K562 (cell line): ENCODE results near the gene FAM50A. TPM values are rescaled to one million over a fixed set of nuclear protein-coding genes. Genes with fewer than 3 reads are reported as not detected.

ENCODE experiments used
- NBN ChIP-seq: fragments of 450-650 bp; IDR thresholded peaks from 2 replicates; pipeline ENCODE4 v1.6.1; 2016; ENCODE audit warnings: low read depth, mild to moderate bottlenecking
- NCOR1 ChIP-seq: fragments of 450-650 bp; IDR thresholded peaks from 2 replicates; pipeline ENCODE4 v1.6.1; 2016; ENCODE audit warnings: mild to moderate bottlenecking, moderate library complexity
- NR2C2 ChIP-seq, 2 experiments: fragments of 200-800 bp in 1 of 2; sonication (Bioruptor generic) in 1 of 2; sonication (generic) in 1 of 2; formaldehyde crosslinking in 1 of 2; IDR thresholded peaks; 2 replicates each; pipeline versions ENCODE4 v1.6.1 to v1.8.0; 2016 to 2022; ENCODE audit warnings: mild to moderate bottlenecking in 1 of 2, missing compliant biosample characterization in 1 of 2, missing genetic modification characterization in 1 of 2, missing genetic modification reagents in 1 of 2
- PHF8 ChIP-seq: fragments of 200-600 bp; sonication (generic); IDR thresholded peaks from 2 replicates; pipeline ENCODE4 v1.6.1; 2012; ENCODE audit warnings: mixed run types, mild to moderate bottlenecking, inconsistent platforms, low read length, moderate library complexity, borderline replicate concordance
- POLR2H ChIP-seq: IDR thresholded peaks from 2 replicates; pipeline ENCODE4 v1.6.1; 2016; ENCODE audit warnings: missing genetic modification characterization, low read depth, mild to moderate bottlenecking, control low read depth, missing compliant biosample characterization, moderate library complexity
- RREB1 ChIP-seq: fragments of 250-450 bp; sonication (Bioruptor Pico); IDR thresholded peaks from 2 replicates; pipeline ENCODE4 v1.4.0; 2020
- ZNF766 ChIP-seq: fragments of 200-800 bp; sonication (Bioruptor generic); conservative IDR thresholded peaks from 2 replicates; pipeline ENCODE4 v1.6.1; 2016; ENCODE audit warnings: missing genetic modification characterization, missing compliant biosample characterization
- polyA plus RNA-seq, 8 experiments: library from polyadenylated mRNA; depleted of rRNA in 4 of 8; stranded (reverse) in 5 of 8; unstranded in 3 of 8; fragments of >200 nt; fragmentation: Nextera tagmentation in 2 of 8; fragmentation: Illumina TruSeq in 1 of 8; extraction: Ambion mirVana in 2 of 8; extraction: Trizol in 1 of 8; gene quantifications; 2 replicates each; pipeline versions ENCODE4 v1.2.1 to v1.2.3, GENCODE V29; 2011 to 2014; ENCODE audit warnings: inconsistent platforms in 1 of 8, missing spikeins in 1 of 8
- total RNA-seq, 7 experiments: library from RNA; depleted of rRNA in 6 of 7; stranded (reverse); fragments of >200 nt in 6 of 7; fragmentation: Illumina TruSeq in 2 of 7; extraction: Trizol in 2 of 7; gene quantifications; 2 replicates each; pipeline versions ENCODE4 v1.2.1 to v1.2.3, GENCODE V29; 2011 to 2021; ENCODE audit warnings: low replicate concordance in 1 of 7
- TF ChIP-seq, protein P1 (sequence below), 2 experiments: fragments of 450-650 bp; conservative IDR thresholded peaks; 2 replicates each; pipeline ENCODE4 v1.6.1; 2017; ENCODE audit warnings: mild to moderate bottlenecking in 2 of 2, moderate library complexity in 2 of 2
- TF ChIP-seq, protein P2 (sequence below): fragments of 450-650 bp; IDR thresholded peaks from 2 replicates; pipeline ENCODE4 v1.6.1; 2017; ENCODE audit warnings: mild to moderate bottlenecking, moderate library complexity

FAM50A gene
- total and polyA plus RNA-seq, 9 of the 15 experiments (the other 6 are each of a cell fraction or from before 2014, with no cell fraction given), result 4.4 to 114 (median 67.3) TPM

DNA sequence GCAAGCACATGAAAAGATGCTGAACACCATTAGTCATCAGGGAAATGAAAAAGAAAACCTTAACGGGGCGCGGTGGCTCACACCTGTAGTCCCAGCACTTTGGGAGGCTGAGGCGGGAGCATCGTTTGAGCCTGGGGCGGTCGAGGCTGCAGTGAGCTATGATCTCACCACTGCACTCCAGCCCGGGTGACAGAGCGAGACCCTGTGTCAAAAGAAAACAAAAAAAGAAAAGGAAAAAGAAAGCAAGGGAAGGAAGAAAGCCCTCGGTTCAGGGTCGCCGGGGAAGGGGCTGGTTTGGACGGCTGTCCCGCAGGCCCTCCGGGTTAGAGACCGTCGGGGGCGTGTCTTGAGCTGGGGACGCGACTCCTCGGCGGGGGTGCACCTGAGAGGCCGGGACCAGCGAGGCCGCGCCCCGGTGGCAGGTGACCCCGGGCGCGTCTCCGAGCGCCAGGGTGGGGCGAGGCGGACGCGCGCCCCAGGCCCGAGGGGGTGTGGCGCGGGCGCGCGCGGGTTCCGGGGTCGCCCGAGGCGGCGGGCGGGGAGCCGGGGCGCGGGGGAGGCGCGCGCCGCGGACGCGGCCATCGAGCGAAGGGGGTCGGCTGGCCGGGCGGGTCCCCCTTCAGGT lies 13.7 kb downstream of the FAM50A start (continued):
- TF ChIP-seq, protein P1, sequence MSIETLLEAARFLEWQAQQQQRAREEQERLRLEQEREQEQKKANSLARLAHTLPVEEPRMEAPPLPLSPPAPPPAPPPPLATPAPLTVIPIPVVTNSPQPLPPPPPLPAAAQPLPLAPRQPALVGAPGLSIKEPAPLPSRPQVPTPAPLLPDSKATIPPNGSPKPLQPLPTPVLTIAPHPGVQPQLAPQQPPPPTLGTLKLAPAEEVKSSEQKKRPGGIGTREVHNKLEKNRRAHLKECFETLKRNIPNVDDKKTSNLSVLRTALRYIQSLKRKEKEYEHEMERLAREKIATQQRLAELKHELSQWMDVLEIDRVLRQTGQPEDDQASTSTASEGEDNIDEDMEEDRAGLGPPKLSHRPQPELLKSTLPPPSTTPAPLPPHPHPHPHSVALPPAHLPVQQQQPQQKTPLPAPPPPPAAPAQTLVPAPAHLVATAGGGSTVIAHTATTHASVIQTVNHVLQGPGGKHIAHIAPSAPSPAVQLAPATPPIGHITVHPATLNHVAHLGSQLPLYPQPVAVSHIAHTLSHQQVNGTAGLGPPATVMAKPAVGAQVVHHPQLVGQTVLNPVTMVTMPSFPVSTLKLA (conservative IDR thresholded peaks at IDR 0.05), result peak in 1 of 2 experiments; percentile 26; a peak in 1 of 4 replicates
- TF ChIP-seq PHF8, result 0 out of 2 replicates have a peak, but pooled peaks have one; percentile 2
- no peak for TF ChIP-seq POLR2H (tag)
- TF ChIP-seq, protein P2, sequence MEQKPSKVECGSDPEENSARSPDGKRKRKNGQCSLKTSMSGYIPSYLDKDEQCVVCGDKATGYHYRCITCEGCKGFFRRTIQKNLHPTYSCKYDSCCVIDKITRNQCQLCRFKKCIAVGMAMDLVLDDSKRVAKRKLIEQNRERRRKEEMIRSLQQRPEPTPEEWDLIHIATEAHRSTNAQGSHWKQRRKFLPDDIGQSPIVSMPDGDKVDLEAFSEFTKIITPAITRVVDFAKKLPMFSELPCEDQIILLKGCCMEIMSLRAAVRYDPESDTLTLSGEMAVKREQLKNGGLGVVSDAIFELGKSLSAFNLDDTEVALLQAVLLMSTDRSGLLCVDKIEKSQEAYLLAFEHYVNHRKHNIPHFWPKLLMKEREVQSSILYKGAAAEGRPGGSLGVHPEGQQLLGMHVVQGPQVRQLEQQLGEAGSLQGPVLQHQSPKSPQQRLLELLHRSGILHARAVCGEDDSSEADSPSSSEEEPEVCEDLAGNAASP, result no peak
- TF ChIP-seq NR2C2 (CRISPR knock-in tag; IDR thresholded peaks at IDR 0.05), result no peak
- peak; percentile 64 for TF ChIP-seq NR2C2 (tag; IDR thresholded peaks at IDR 0.05)
- 0 out of 2 replicates have a peak, but pooled peaks have one; percentile 26 for TF ChIP-seq NBN
- no peak for TF ChIP-seq NCOR1
- no peak for TF ChIP-seq RREB1 (CRISPR knock-in tag)
- TF ChIP-seq ZNF766 (CRISPR knock-in tag), result peak; percentile 70
